GM18858 (cell line): ENCODE data around the gene ASB4.

Experiments
- ATAC-seq: cut with Tn5 transposase; IDR thresholded peaks from one replicate; pipeline ENCODE4 v1.9.1; 2021; ENCODE audit not compliant: unreplicated experiment

Gene ASB4

GRCh38 chr7:95525503-95525902, 39.8 kb downstream of the ASB4 start:
- no peak for ATAC-seq

GRCh38 chr7:95526128-95526738, 40.5 kb downstream of the ASB4 start:
- no peak for ATAC-seq

DNA sequence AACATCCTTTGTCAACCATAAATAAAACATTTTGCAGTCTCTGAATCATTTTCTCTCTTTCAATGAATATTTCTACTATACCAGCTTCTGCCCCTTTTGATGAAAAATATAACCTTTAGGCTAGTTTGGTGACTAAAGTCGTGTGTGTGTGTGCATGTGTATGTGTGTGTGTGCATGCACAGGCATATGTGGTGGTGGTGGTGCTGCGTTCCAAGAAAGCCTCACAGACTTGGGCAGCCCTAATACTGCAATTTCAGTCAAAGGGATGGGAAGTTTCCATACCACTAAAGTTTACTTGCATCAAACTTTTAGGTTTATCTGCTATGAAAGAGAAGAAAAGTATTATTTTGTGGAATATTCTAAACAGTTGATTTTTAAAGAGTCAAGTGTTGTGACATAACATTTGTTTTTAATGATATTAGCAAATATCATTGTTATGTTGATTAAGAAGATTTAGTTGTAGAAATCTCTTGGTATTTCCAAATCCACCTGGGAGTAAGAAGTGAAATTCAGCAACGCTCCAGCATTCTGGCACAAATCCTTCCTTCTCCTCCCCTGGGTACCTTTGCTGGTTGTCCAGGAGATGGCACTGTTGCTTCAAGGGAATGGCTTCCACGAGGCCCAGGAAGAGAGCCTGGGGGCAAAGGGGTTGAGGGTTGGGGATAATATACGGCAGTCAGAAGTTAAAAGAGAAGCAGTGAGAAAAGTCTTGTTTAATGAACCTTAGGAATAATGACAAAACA, 41.5 kb downstream of the ASB4 start:
- ATAC-seq = no peak

DNA sequence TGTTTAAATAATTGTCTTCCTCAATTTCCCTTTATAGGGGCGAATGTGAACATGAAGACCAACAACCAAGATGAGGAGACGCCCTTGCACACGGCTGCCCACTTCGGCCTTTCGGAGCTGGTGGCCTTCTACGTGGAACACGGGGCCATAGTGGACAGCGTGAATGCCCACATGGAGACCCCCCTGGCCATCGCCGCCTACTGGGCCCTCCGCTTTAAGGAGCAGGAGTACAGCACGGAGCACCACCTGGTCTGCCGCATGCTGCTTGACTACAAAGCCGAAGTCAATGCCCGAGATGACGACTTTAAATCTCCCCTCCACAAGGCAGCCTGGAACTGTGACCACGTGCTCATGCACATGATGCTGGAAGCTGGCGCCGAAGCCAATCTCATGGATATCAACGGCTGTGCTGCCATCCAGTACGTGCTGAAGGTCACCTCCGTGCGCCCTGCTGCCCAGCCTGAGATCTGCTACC, 42.1 kb downstream of the ASB4 start:
- ATAC-seq = no peak

- no peak for ATAC-seq
Observed at GRCh38 chr7:95529701-95530100, 44.0 kb downstream of the ASB4 start.

DNA sequence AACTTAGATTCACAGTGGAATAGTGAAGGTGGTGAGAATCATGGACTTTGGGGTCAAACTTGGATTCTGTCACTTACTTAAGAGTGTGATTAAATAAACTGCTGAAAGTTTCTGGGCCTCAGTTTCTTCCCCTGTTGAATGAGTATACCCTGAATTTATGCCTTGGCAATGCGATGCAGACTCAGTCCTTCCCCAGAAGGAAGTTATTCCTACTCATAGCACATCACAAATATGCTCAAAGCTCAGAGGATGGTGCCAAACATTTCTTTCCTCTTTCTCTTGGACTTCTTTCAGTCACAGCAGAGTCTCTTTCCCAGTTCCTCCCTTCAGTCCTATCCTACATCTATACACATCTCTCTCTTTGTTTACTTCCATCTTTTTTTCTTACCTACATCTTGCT, 45.1 kb downstream of the ASB4 start:
- ATAC-seq = no peak

DNA sequence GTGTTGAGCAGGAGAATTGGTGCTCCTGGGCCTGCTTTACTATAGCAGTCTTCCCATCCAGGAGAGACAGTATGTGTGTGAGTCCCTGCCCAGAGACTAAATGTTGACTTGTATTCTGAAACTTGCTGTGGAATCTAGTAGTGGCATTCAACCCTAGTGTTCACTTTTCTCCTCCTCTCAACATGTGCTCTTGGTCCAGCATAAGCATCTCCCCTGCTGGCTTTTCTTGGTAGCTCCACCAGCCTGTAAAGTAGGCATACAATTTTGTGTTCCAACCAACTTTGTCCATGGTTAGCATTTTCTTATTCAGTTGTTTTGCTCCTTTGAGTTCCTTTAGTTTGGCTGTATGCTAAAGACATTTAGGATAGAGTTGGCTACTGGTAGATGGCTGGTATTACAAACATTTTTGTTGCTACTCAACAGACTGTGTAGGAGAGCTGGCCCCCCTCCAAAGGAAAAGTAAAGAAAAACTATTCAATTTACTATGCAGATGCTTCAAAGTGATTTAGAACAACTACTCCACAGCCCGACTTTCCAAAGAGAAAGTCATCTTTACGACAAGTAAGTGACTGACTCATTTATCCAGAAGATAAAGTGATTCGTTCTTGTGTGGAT, 46.0 kb downstream of the ASB4 start:
- no peak for ATAC-seq

DNA sequence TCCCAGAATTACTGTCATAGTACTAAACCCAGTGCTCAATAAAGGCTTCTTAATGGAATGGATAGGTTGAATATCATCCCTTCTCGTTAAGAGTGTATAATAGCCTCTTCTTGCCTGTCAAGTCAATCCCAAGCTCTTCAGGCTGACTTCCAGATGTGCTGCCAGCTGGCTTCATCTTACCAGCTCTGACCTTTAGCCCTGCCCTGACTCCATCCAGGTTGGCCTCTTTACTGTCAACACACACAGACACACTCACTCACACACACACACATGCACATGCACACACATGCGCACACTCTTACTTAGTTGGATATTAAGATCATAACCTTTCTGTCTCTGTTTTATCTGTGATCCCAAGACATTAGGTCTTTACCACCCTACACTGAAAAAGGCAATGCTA, 49.1 kb downstream of the ASB4 start:
- ATAC-seq = no peak

GRCh38 chr7:95535662-95536061, 49.9 kb downstream of the ASB4 start:
- ATAC-seq = no peak

GRCh38 chr7:95536656-95537311, 51.0 kb downstream of the ASB4 start:
- ATAC-seq = no peak

- ATAC-seq = no peak
Observed at GRCh38 chr7:95537468-95537867, 51.7 kb downstream of the ASB4 start.

DNA sequence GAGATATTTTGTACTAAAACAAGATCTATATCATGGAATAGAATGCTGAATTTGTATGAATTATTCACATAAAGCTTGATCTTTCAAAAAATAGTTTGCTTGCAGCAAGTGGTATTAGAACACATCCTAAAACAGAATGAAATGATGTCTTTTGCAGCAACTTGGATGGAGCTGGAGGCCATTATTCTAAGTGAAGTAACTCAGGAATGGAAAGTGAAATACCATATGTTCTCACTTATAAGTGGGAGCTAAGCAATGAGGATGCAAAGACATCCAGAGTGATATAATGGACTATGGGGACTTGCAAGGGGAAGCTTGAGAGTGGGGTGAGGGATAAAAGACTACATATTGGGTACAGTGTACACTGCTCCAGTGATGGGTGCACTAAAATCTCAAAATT, 53.7 kb downstream of the ASB4 start:
- ATAC-seq = no peak

- no peak for ATAC-seq
Observed at GRCh38 chr7:95540366-95540765, 54.6 kb downstream of the ASB4 start.

DNA sequence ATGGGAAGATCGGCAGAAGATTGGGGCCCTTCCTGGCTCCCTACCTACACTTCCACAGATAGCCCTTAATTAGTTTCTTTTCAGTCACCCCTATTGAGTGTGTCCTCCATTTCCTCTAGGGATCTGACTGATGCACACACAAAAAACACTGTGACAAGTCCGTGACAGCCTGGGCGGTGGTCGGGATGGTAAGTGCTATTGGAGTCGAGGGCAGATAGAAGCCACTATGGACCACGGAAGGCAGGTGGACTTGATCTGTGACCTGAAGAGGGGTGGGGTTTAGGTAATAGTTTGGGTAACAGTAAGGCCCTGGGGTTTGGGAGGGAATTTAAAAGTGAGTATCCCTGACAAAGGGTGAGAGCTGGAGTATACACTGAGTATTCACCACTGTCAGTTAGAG, 57.6 kb downstream of the ASB4 start:
- no peak for ATAC-seq

DNA sequence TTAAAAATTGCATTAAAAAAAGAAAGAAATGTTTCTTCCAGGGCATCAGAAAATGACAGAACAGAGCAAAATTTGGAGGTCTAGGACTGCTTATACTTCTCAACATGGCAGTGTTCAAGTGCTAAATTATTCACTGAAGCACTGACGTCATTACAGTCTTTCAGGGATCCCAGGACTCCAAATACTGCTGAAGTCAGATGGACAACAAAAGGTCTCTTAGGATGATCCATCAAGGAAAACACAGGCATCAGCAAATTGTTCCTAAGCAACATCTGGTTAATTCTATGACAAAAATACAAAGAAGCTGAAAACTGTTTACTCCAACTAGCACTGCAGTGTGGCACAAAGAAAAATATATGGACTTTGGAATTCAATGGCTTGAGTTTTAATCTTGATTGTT, 58.4 kb downstream of the ASB4 start:
- ATAC-seq = no peak

DNA sequence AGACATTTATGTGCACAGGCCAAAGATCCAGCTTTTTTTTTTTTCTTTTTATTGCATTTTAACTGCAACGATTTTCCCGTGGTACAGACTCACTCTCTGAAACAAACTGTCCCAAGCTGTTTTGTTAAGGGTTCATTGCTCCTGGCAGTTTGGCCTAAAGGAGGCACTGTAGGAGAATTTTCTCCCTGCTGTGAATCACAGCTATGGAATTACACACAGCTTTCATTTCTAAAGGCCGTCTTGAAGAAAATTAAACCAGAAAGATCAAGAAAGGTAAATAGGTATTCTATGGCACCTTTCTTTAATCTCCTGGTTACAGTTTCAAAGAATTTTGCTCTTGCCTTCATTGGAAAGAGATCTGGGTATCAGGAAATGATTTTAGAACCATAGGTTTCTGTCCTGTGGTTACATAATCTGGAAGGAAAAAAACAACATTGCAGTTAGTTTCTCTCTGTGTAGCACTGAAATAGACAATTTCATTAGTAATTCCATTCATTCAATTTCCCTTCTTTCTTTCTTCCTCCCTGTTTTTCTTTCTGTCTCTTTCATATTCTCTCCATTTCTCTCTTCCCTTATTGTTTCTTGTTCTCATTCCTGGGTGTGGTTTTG, 59.4 kb downstream of the ASB4 start:
- ATAC-seq = no peak

GRCh38 chr7:95545673-95546072, 59.9 kb downstream of the ASB4 start:
- no peak for ATAC-seq

GRCh38 chr7:95546647-95547046, 60.9 kb downstream of the ASB4 start:
- ATAC-seq = no peak

DNA sequence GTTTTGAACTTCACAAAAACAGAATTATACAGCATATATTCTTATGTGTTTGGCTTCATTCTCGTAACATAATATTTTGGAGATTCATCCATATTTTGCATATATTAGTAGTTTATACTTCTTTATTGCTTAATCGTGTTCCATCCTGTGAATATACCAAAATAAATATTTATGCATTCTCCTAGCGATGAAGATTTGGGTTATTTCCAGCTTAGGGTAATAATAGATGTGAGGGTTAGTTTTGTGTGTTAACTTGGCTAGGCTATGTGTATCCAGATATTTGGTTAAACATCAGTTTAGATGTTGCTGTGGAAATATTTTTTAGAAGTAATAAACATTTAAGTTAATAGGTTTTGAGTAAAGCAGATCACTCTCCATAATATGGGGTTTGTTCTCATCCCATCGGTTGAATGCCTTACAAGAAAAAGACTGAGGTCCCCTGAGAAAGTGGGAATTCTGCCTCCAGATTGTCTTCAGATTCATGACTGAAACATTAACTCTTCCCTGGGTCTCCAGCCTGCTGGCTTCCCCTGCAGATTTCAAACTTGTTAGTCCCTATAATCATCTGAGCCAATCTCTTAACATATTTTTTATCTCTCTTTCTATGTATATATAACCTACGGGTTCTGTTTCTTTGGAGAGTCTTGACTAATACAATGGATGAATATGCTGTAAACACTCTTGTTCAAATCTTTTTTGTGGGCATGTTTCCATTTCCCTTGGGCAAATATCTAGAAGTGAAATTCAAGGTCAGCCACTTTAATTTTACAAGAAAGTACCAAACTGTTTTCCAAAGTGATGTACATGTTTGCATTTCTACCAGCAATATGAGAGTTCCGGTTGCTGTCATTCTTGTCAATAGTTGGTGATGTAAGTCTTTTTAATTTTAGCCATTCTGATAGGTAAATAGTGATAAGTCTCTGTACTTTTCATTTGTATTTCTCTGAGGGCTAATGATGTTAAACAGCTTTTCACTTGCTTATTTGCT, 61.9 kb downstream of the ASB4 start:
- ATAC-seq = no peak

GRCh38 chr7:95549818-95550529, 64.2 kb downstream of the ASB4 start:
- no peak for ATAC-seq
